ENCODE data around the gene COL4A6. TPM values are rescaled to one million over a fixed set of nuclear protein-coding genes. Genes with fewer than 3 reads are reported as not detected.

The COL4A6 gene
- polyA plus RNA-seq, 1 donor from 2014 or later: 1.6 TPM

Other genes starting within 250 kb of the COL4A6 start
- gene COL4A5, start 1.4 kb upstream of the COL4A6 start, polyA plus RNA-seq: 3.9 and 5.4 TPM in 2 replicates

Data from neural cell (in vitro differentiated cells).